ENCODE data around the gene LRBA.
"Not testable (repeated sequence)": the region's sequence is repeated elsewhere in the genome, so short reads cannot be mapped to it uniquely, and the experiment has no call there.

GRCh38 chr4:150918562-150918961 lies 96.5 kb downstream of the LRBA start:
- not testable (repeated sequence) for TF ChIP-seq CTCF, POLR2A (IDR thresholded peaks at IDR 0.05)

All from ovary (tissue), 3 donors.